CD4-positive, alpha-beta T cell treated with Interleukin-15 for 1 hour (primary cell): Measurements from ENCODE around the gene KRTAP2-1.
"Not testable (repeated sequence)": the region's sequence is repeated elsewhere in the genome, so short reads cannot be mapped to it uniquely, and the experiment has no call there.

Experiments used
- DNase-seq: peaks from one replicate; pipeline ENCODE4 v3.0.0-alpha.2; 2020

The KRTAP2-1 gene

GRCh38 chr17:41055130-41055529 lies 8.0 kb upstream of the KRTAP2-1 start, which contains the start of gene KRTAP2-2:
KRTAP2-2 (minus strand) TSS chr17:41055230; CDS start chr17:41055211, 19 bp downstream.
- DNase-seq, result not testable (repeated sequence)

DNA sequence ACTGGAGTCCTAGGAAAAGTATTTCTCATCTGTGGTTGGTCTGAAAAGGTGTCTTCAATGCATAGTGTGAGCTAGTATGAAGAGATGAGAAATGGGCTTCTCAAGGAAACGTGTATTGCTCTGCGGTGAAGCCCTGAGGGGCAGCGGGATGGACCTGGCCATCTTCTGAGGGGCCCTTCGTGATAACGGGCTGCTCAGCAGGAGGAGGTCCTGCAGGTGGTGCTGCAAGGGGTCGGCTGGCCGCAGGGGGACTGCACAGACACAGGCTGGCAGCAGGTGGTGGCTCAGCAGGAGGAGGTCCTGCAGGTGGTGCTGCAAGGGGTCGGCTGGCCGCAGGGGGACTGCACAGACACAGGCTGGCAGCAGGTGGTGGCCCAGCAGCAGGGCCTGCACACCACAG lies 7.4 kb upstream of the KRTAP2-1 start:
- DNase-seq, result not testable (repeated sequence)

GRCh38 chr17:41054025-41054424 lies 6.9 kb upstream of the KRTAP2-1 start:
- no peak for DNase-seq

- DNase-seq, result no peak
Observed at GRCh38 chr17:41052566-41052965, 5.5 kb upstream of the KRTAP2-1 start.

DNA sequence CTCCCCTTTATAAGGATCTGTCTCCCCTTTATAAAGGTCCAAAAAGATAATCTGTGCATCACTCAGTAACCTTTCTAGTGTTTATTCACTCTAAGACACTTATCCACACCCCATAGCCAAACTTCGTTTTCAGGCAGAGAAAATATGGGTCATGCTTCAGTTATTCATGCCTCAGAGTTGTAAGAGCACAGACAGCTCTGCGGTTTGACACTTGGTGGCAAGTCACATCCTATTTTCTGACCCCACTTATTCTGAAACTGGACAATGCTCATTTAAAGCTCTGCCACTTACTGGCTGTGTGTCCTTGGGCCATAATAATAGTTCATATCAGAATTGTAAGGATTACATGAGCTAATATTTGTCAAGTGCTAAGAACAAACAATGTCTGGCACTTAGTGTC lies 2.0 kb upstream of the KRTAP2-1 start:
- no peak for DNase-seq

GRCh38 chr17:41048441-41048840 lies 1.3 kb upstream of the KRTAP2-1 start:
- no peak for DNase-seq

- DNase-seq, result no peak
Observed at GRCh38 chr17:41042953-41043352, 4.2 kb downstream of the KRTAP2-1 start.

GRCh38 chr17:41040783-41041571 lies 6.1 kb downstream of the KRTAP2-1 start, which contains the start of gene KRTAP1-1:
KRTAP1-1 (minus strand) TSS chr17:41041450; CDS start chr17:41041397, 53 bp downstream.
- DNase-seq, result not testable (repeated sequence)

- DNase-seq, result no peak
Observed at GRCh38 chr17:41037853-41038350, 9.2 kb downstream of the KRTAP2-1 start.

- not testable (repeated sequence) for DNase-seq
Observed at GRCh38 chr17:41034346-41034935, 12.7 kb downstream of the KRTAP2-1 start, which contains the start of gene KRTAP1-3. KRTAP1-3 (minus strand) TSS chr17:41034874; CDS start chr17:41034821, 53 bp downstream.

DNA sequence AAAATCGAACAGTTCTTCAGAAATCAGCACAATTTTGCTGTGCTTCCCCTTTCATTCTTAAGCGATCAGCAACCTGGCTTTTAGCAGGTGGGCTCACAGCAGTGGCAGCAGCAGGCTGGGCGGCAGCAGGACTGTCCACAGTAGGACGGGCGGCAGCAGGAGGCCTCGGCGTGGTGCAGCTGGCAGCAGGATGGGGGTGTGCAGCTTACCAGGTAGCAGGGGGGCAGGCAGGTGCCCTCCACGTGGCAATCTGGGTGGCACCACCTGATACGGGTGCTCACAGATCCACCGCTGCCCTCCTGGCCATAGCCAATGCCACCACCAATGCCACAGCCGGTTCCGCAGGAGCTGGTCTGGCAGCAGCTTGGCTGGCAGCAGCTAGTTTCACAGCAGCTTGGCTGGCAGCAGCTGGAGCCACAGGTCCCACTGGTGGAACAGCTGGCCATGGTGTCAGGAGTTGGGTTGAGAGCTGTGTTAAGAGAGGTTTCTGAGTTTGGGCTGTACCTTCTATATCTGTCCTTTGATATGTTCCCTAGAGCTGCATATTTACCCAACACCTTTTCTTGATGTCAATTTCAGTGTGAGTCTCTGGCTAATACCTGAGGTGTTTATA lies 17.4 kb downstream of the KRTAP2-1 start, which contains the start of gene KRTAP1-4:
TSS of gene KRTAP1-4 (minus strand) at position 563 of the 613 bp plus-strand sequence. CDS start at position 446, 117 bp downstream.
- no peak for DNase-seq

- no peak for DNase-seq
Observed at GRCh38 chr17:41026715-41027471, 20.2 kb downstream of the KRTAP2-1 start, which contains the start of gene KRTAP1-5. KRTAP1-5 (minus strand) TSS chr17:41027208; CDS start chr17:41027155, 53 bp downstream.

GRCh38 chr17:41024697-41025096 lies 22.4 kb downstream of the KRTAP2-1 start:
- no peak for DNase-seq

- no peak for DNase-seq
Observed at GRCh38 chr17:41020336-41020735, 26.8 kb downstream of the KRTAP2-1 start.

- DNase-seq, result no peak
Observed at GRCh38 chr17:41019415-41019814, 27.7 kb downstream of the KRTAP2-1 start.

DNA sequence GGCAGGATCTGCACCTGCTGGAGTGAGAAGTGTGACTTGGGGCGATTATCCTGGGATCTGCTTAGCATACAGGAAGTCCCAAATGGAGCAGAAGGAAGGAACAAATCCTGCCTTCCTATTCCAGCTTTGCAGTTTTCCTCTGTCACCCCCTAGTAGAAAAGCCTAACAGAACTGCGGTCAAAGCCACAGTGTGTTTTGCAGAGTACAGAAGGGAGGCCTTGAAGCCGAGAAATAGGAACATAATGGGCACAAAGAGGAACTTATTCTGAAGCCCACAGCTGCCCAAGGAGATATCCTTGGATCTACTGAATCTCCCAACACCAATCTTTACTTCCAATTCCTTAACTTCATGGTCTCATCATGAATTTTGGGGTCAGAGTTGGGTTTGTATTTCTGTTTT lies 28.6 kb downstream of the KRTAP2-1 start:
- DNase-seq, result no peak

- DNase-seq, result no peak
Observed at GRCh38 chr17:41016578-41017215, 30.4 kb downstream of the KRTAP2-1 start.

DNA sequence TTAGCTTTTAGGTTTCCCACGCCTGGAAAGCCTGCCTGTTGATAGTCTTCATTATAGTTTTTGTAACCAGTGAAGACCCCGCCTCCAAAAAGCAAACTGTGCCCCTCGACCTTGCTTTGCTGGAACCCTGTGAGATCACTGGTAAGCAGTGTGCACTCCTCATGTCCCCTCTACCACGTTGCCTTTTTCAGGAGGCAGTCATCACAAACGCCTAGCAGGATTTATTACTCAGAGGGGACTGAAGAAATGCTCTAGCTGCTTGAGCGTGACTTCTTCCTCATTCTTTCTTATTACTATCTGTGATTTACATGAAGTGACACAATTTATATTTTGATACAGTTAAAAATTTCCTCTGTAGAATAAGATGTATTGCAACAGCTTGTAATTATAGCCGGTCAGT lies 31.7 kb downstream of the KRTAP2-1 start:
- DNase-seq, result no peak

GRCh38 chr17:41013606-41014005 lies 33.5 kb downstream of the KRTAP2-1 start:
- DNase-seq, result no peak

GRCh38 chr17:41013181-41013580 lies 33.9 kb downstream of the KRTAP2-1 start:
- no peak for DNase-seq

- DNase-seq, result no peak
Observed at GRCh38 chr17:41012326-41013120, 34.6 kb downstream of the KRTAP2-1 start.
